Mesendoderm (in vitro differentiated cells): ENCODE measurements around the gene AGO4.

Source experiments
- DNase-seq: peaks from one replicate; pipeline ENCODE4 v3.0.0; 2013
- H2AK5ac ChIP-seq: 2 replicates; pipeline ENCODE4 v1.6.1; 2013; ENCODE audit warnings: low read length, inconsistent platforms
- H2BK120ac ChIP-seq: 2 replicates; pipeline ENCODE4 v1.6.1; 2013; ENCODE audit warnings: low read depth, mild to moderate bottlenecking, low read length, moderate library complexity, mixed read lengths
- H2BK15ac ChIP-seq: replicated peaks from 2 replicates; pipeline ENCODE4 v1.6.1; 2013; ENCODE audit warnings: low read depth, mild to moderate bottlenecking, moderate library complexity
- H2BK5ac ChIP-seq: 2 replicates; pipeline ENCODE4 v1.6.1; 2013; ENCODE audit warnings: low read length, inconsistent platforms
- H3K18ac ChIP-seq: 2 replicates; pipeline ENCODE4 v1.6.1; 2013; ENCODE audit warnings: mild to moderate bottlenecking, low read length, mixed read lengths
- H3K23ac ChIP-seq: one replicate; pipeline ENCODE4 v1.6.1; 2013; ENCODE audit warnings: low read length
- H3K27ac ChIP-seq: 2 replicates; pipeline ENCODE4 v1.5.1; 2013; ENCODE audit warnings: low read depth, mild to moderate bottlenecking, inconsistent platforms, low read length, moderate library complexity
- H3K27me3 ChIP-seq: 2 replicates; pipeline ENCODE4 v1.6.1; 2013; ENCODE audit warnings: low read length, control low read depth, mild to moderate bottlenecking, inconsistent platforms; ENCODE audit not compliant: insufficient read depth, poor library complexity
- H3K36me3 ChIP-seq: 2 replicates; pipeline ENCODE4 v1.6.1; 2013; ENCODE audit warnings: low read length, inconsistent platforms; ENCODE audit not compliant: control insufficient read depth, insufficient read depth
- H3K4ac ChIP-seq: one replicate; pipeline ENCODE4 v1.6.1; 2013; ENCODE audit warnings: low read depth, mild to moderate bottlenecking, low read length, moderate library complexity
- H3K4me1 ChIP-seq: 2 replicates; pipeline ENCODE4 v1.6.1; 2013; ENCODE audit warnings: low read depth, low read length, inconsistent platforms; ENCODE audit not compliant: control insufficient read depth
- H3K4me2 ChIP-seq: 2 replicates; pipeline ENCODE4 v1.6.1; 2013; ENCODE audit warnings: low read length
- H3K4me3 ChIP-seq: 2 replicates; pipeline ENCODE4 v1.5.1; 2013; ENCODE audit warnings: mild to moderate bottlenecking, low read length
- H3K56ac ChIP-seq: one replicate; pipeline ENCODE4 v1.6.1; 2013; ENCODE audit warnings: low read length
- H3K79me1 ChIP-seq: 2 replicates; pipeline ENCODE4 v1.6.1; 2013; ENCODE audit warnings: low read length, inconsistent platforms
- H3K79me2 ChIP-seq: 2 replicates; pipeline ENCODE4 v1.6.1; 2013; ENCODE audit warnings: mild to moderate bottlenecking, low read length; ENCODE audit not compliant: control insufficient read depth, insufficient read depth
- H3K9ac ChIP-seq: 2 replicates; pipeline ENCODE4 v1.6.1; 2013; ENCODE audit warnings: low read length, inconsistent platforms
- H4K5ac ChIP-seq: one replicate; pipeline ENCODE4 v1.6.1; 2013; ENCODE audit warnings: low read length
- H4K8ac ChIP-seq: one replicate; pipeline ENCODE4 v1.6.1; 2013; ENCODE audit warnings: low read depth, mild to moderate bottlenecking, control low read depth, low read length, moderate library complexity
- WGBS: extraction: QIAGEN DNeasy Blood & Tissue Kit; methylation state at CpG from one replicate; pipeline ENCODE4 v1.1.7; 2013; ENCODE audit warnings: low lambda C conversion rate, missing lambda C conversion rate; ENCODE audit not compliant: insufficient coverage; ENCODE audit errors: extremely low coverage; 5-methylcytosine and 5-hydroxymethylcytosine counted together

Gene AGO4

DNA sequence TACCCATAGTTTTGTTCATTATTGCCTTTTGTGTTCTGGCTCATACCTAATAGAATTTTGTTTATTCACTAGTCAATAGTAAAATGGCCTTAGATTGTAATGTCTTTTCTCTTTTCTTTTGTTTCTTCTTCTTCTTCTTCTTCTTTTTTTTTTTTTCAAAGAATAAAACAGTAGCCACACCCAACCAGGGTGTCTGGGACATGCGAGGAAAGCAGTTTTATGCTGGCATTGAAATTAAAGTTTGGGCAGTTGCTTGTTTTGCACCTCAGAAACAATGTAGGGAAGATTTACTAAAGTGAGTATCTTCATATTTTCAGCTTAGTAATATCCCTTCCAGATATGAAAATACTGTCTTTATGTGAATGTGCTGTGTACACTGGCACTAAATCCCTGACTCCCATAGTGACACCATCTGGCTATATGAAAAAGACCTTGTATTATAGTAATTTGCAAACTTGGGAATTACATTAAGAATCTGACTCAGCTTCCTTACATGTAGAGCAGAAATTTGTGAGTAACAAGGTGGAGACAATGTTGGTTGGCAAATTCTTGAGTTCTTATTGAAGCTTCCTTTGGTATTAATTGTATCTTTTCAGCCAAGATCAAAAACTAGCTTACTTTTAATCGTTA is 24.6 kb downstream of the AGO4 start:
- no peak overlapping the region for H3K4me3 ChIP-seq
- H2BK5ac ChIP-seq = no peak overlapping the region

DNA sequence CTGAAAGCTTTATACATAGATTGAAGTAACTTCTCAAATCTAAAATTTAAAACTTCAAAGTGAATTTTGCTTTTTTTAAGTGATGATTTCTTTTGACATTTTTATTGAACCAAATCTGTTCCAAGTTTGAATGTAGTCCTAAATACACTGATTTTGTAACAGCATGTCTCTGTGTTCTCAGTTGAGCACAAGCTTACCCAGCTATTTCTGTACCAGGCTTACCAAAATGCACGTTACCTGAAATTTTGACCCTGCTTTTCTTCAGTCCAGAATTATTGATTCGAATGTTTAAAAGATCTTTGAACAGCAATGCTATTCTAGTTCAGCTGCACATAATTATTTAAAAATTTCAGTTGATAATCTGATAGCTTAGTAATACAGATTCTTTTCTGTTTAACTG is 25.6 kb downstream of the AGO4 start:
- Histone ChIP-seq H3K18ac (no peak overlapping the region), H3K36me3 (no peaks in the 10 kb centered on the region), H3K4me1 (no peaks in the 10 kb centered on the region), H2AK5ac (no peak overlapping the region), H4K8ac (no peak overlapping the region), H3K27ac (no peak overlapping the region), H2BK120ac (no peak overlapping the region), H3K9ac (no peak overlapping the region), H3K4ac (no peak overlapping the region), H3K23ac (no peak overlapping the region), H3K27me3 (no peaks in the 10 kb centered on the region), H3K79me1 (no peaks in the 10 kb centered on the region), H2BK5ac (no peak overlapping the region), H4K5ac (no peak overlapping the region), H2BK15ac (no peak overlapping the region), H3K4me3 (no peak overlapping the region), H3K56ac (no peak overlapping the region), H3K79me2 (no peaks in the 10 kb centered on the region), H3K4me2 (no peak overlapping the region)
- WGBS = no CpG with 5 or more reads among the region's 2 CpGs
- no peak for DNase-seq

More for the DNA sequence above, 24.6 kb downstream of the AGO4 start:
- Histone ChIP-seq H2AK5ac (no peak overlapping the region), H3K4me2 (no peak overlapping the region), H4K5ac (no peak overlapping the region), H3K4ac (no peak overlapping the region), H2BK120ac (no peak overlapping the region), H3K36me3 (peaks cover 1% of the 10 kb centered on the region), H4K8ac (no peak overlapping the region), H2BK15ac (no peak overlapping the region), H3K4me1 (no peaks in the 10 kb centered on the region), H3K56ac (no peak overlapping the region), H3K27ac (no peak overlapping the region), H3K79me2 (no peaks in the 10 kb centered on the region), H3K9ac (no peak overlapping the region), H3K79me1 (no peaks in the 10 kb centered on the region), H3K18ac (no peak overlapping the region), H3K27me3 (no peaks in the 10 kb centered on the region), H3K23ac (no peak overlapping the region)
- no CpG with 5 or more reads among the region's 2 CpGs for WGBS
- DNase-seq = no peak

DNA sequence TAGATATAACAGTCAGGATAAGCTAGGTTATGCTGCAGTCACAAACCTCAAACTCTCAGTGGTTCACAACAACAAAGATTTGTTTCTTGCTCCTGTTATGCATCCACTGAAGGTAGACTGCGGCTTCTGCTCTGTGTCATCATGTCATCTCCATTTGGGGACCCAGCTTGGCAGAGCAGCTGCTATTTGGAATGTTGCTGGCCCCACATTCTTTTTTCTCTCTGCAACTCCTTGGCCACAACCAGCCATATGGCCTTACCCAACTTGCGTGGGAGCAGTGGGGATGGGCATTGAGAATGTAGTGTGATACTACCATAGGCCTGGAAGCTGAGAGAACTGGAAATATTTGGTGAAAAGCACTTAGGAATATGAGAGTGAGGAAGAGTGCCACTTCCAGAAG is 26.4 kb downstream of the AGO4 start:
- H3K27ac ChIP-seq = no peak overlapping the region
- H4K8ac ChIP-seq = no peak overlapping the region
- no peak overlapping the region for H3K56ac ChIP-seq
- no peak overlapping the region for H3K9ac ChIP-seq
- no peaks in the 10 kb centered on the region for H3K27me3 ChIP-seq
- no peak overlapping the region for H3K18ac ChIP-seq
- H3K4me1 ChIP-seq = no peaks in the 10 kb centered on the region
- no peak overlapping the region for H3K4ac ChIP-seq
- no peak overlapping the region for H3K4me2 ChIP-seq
- no peak overlapping the region for H2AK5ac ChIP-seq
- WGBS = no CpG with 5 or more reads among the region's 2 CpGs
- H4K5ac ChIP-seq = no peak overlapping the region
- no peak overlapping the region for H3K4me3 ChIP-seq
- H3K23ac ChIP-seq = no peak overlapping the region
- no peak overlapping the region for H2BK120ac ChIP-seq
- H2BK5ac ChIP-seq = no peak overlapping the region
- no peaks in the 10 kb centered on the region for H3K79me1 ChIP-seq
- no peak overlapping the region for H2BK15ac ChIP-seq
- no peak for DNase-seq
- H3K36me3 ChIP-seq = no peaks in the 10 kb centered on the region
- no peaks in the 10 kb centered on the region for H3K79me2 ChIP-seq

DNA sequence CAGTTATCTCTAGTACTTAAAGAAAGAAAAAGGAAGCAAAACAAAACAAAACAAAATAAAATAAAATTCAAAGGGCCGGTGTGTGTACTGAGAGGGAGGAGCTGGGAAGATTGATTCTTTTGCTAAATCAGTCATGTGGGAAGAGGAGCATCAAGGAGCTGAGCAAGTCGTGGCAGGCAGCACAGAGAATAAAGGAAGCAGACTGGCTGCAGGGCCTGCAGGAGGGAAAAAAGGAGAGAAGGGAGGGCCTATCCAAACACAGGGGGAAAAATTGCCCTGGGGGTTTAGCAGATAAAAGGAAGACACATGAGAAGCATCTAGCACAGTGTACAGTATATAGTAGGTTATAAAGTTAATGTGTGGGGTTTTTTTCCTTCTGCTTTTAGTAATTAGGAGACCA is 27.6 kb downstream of the AGO4 start:
- Histone ChIP-seq H2BK5ac (no peak overlapping the region), H2AK5ac (no peak overlapping the region), H3K23ac (no peak overlapping the region), H3K36me3 (no peaks in the 10 kb centered on the region), H3K9ac (no peak overlapping the region), H3K79me2 (no peaks in the 10 kb centered on the region), H4K5ac (no peak overlapping the region), H3K4me1 (no peaks in the 10 kb centered on the region), H3K27me3 (no peaks in the 10 kb centered on the region), H3K27ac (no peak overlapping the region), H3K18ac (no peak overlapping the region), H3K4ac (no peak overlapping the region), H2BK15ac (no peak overlapping the region), H4K8ac (no peak overlapping the region), H3K4me2 (no peak overlapping the region), H3K56ac (no peak overlapping the region), H3K79me1 (no peaks in the 10 kb centered on the region), H3K4me3 (no peak overlapping the region), H2BK120ac (no peak overlapping the region)
- WGBS = no CpG with 5 or more reads among the region's 2 CpGs
- no peak for DNase-seq

DNA sequence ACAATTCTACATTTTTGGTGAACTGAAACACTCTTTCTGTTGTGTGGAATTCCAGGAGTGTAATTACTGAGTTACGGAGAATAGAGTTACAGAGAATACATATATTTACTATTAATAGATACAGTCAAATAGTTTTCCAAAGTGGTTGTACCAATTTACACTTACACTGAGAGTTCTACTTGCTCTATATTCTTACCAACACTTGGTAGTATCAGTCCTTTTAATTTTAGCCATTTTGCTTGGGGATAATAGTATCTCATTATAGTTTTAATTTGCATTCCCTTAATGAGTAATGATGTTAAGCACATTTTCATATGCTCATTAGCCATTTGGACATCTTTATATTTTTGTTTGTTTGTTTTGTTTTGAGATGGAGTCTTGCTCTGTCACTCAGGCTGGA is 28.9 kb downstream of the AGO4 start:
- WGBS = no CpG with 5 or more reads among the region's 1 CpG
- Histone ChIP-seq H2AK5ac (no peak overlapping the region), H2BK15ac (no peak overlapping the region), H3K36me3 (no peaks in the 10 kb centered on the region), H3K56ac (no peak overlapping the region), H3K79me1 (no peaks in the 10 kb centered on the region), H3K9ac (no peak overlapping the region), H4K8ac (no peak overlapping the region), H3K23ac (no peak overlapping the region), H4K5ac (no peak overlapping the region), H3K18ac (no peak overlapping the region), H3K4ac (no peak overlapping the region), H3K4me1 (no peaks in the 10 kb centered on the region), H2BK120ac (no peak overlapping the region), H3K4me3 (no peak overlapping the region), H3K27me3 (no peaks in the 10 kb centered on the region), H3K27ac (no peak overlapping the region), H3K4me2 (no peak overlapping the region), H2BK5ac (no peak overlapping the region), H3K79me2 (no peaks in the 10 kb centered on the region)
- no peak for DNase-seq

DNA sequence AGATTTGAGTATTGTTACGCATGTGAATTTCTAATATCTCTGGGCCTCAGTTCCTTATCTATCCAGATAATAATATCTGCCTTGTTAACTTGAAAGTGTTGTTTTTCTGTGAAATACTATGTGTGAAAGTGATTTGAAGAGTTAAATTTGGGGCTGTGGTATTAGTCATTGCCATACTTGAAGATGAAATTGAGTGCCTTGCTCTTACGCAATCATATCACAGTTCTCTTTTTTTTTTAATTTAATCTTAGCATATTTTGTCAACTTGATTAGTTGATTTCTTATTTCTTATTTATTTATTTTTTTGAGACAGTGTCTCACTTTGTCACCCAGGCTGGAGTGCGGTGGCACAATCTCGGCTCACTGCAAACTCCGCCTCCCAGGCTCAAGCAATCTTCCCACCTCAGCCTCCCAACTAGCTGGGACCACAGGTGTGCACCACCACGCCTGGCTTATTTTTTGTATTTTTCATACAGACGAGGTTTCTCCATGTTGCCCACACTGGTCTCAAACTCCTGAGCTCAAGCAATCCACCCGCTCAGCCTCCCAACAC is 31.0 kb downstream of the AGO4 start:
- no peak overlapping the region for H3K9ac ChIP-seq
- no peaks in the 10 kb centered on the region for H3K79me2 ChIP-seq
- H3K27ac ChIP-seq = no peak overlapping the region
- H3K79me1 ChIP-seq = no peaks in the 10 kb centered on the region
- DNase-seq = no peak
- no peak overlapping the region for H4K5ac ChIP-seq
- no peak overlapping the region for H3K4me2 ChIP-seq
- no peak overlapping the region for H3K4me3 ChIP-seq
- H3K36me3 ChIP-seq = peaks cover 1% of the 10 kb centered on the region
- H3K4me1 ChIP-seq = no peaks in the 10 kb centered on the region
- no peak overlapping the region for H3K4ac ChIP-seq
- H3K56ac ChIP-seq = no peak overlapping the region
- no peaks in the 10 kb centered on the region for H3K27me3 ChIP-seq
- H2AK5ac ChIP-seq = no peak overlapping the region
- no peak overlapping the region for H3K18ac ChIP-seq
- H2BK120ac ChIP-seq = no peak overlapping the region
- H3K23ac ChIP-seq = no peak overlapping the region
- H2BK5ac ChIP-seq = no peak overlapping the region
- WGBS = no CpG with 5 or more reads among the region's 8 CpGs
- H4K8ac ChIP-seq = no peak overlapping the region
- no peak overlapping the region for H2BK15ac ChIP-seq
